GM23338 (cell line): ENCODE results near the gene TVP23A.

ENCODE experiments used
- CTCF ChIP-seq, 2 experiments: fragments of 200-600 bp in 1 of 2; sonication (generic) in 1 of 2; conservative IDR thresholded peaks; 2 replicates each; pipeline versions ENCODE4 v1.5.1 to v1.6.1; 2016 to 2017; ENCODE audit warnings: antibody characterized with exemption in 2 of 2, low read depth in 2 of 2, mild to moderate bottlenecking in 2 of 2, moderate library complexity in 1 of 2
- EZH2 ChIP-seq: fragments of 200-600 bp; sonication (generic); IDR thresholded peaks from one replicate; pipeline ENCODE4 v1.8.0; 2017; ENCODE audit warnings: antibody characterized with exemption, mild to moderate bottlenecking, low read depth; ENCODE audit not compliant: unreplicated experiment
- POLR2AphosphoS5 ChIP-seq: IDR thresholded peaks from 2 replicates; pipeline ENCODE4 v1.6.1; 2016; ENCODE audit warnings: antibody characterized with exemption, low read depth
- ZNF462 ChIP-seq: fragments of 250-450 bp; sonication (Bioruptor Pico); IDR thresholded peaks from 2 replicates; pipeline ENCODE4 v1.5.0; 2020; ENCODE audit warnings: mild to moderate bottlenecking, moderate library complexity

- TF ChIP-seq CTCF (conservative IDR thresholded peaks at IDR 0.05; ENCODE audit: low read depth in 2 of 2) = no peak
- no peak for TF ChIP-seq ZNF462 (CRISPR knock-in tag)
- no peak for TF ChIP-seq EZH2
- no peak for TF ChIP-seq POLR2AphosphoS5
These were observed 77.8 kb downstream of the TVP23A start for GRCh38 chr16:10740845-10741208.
